PC-9 (cell line): ENCODE results near the gene SMPD4.

Experiments used
- EZH2 ChIP-seq: fragments of 200-600 bp; sonication (generic); IDR thresholded peaks from 2 replicates; pipeline ENCODE4 v1.8.0; 2017; ENCODE audit warnings: antibody characterized with exemption, low read depth
- TF ChIP-seq, protein P1 (sequence below): fragments of 200-600 bp; sonication (generic); conservative IDR thresholded peaks from 2 replicates; pipeline ENCODE4 v1.6.1; 2017; ENCODE audit warnings: mixed run types, antibody characterized with exemption, mild to moderate bottlenecking, moderate library complexity

DNA sequence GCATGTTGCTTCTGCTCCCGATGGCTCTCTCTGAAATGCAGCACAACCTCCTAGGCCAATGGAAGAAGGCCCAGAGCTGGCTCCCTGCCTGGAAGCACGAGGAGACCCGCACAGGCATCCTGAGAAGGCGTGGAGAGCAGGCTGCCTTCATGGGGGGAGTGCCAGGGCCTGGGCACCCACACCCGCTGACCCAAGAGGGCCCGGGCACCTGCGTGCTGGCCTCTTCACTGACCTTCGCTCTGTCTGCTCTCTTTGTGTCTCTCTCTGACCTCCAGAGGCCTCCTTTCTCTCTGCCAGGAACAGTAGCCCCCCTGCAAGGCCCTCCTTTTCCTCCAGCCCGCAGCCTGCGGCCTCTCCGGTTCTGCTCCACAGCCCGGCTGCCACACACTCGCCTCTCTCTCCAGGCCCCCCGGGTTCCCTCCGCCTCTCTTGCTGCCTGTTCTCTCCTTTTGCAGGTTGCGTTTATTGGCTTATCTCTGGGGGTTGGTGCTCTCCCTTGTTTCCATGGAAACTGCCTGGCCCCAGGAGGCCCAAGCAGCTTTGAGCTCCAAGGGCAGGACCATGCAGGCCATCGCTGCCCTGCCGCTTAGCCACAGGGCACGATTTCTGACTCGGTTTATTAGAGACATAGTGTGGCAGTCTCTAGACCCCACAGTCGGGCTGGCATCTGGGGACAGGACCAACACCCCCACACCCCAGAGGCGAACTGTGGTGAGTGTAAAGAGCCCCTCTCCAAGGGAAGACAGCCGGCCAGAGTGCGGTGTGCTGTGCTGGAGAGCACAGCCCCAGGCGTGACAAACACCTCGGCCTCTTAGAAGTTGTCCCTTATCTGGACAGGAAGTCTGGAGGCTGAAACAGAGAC lies 2.3 kb upstream of the SMPD4 start:
- no peak for TF ChIP-seq EZH2
- TF ChIP-seq, protein P1, sequence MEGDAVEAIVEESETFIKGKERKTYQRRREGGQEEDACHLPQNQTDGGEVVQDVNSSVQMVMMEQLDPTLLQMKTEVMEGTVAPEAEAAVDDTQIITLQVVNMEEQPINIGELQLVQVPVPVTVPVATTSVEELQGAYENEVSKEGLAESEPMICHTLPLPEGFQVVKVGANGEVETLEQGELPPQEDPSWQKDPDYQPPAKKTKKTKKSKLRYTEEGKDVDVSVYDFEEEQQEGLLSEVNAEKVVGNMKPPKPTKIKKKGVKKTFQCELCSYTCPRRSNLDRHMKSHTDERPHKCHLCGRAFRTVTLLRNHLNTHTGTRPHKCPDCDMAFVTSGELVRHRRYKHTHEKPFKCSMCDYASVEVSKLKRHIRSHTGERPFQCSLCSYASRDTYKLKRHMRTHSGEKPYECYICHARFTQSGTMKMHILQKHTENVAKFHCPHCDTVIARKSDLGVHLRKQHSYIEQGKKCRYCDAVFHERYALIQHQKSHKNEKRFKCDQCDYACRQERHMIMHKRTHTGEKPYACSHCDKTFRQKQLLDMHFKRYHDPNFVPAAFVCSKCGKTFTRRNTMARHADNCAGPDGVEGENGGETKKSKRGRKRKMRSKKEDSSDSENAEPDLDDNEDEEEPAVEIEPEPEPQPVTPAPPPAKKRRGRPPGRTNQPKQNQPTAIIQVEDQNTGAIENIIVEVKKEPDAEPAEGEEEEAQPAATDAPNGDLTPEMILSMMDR, result no peak
